HG03378 (cell line): ENCODE results near the gene FARP1.
"Not testable (repeated sequence)": the region's sequence is repeated elsewhere in the genome, so short reads cannot be mapped to it uniquely, and the experiment has no call there.

Experiments used
- ATAC-seq: cut with Tn5 transposase; IDR thresholded peaks from one replicate; pipeline ENCODE4 v1.9.1; 2021; ENCODE audit warnings: mild to moderate bottlenecking, moderate library complexity; ENCODE audit not compliant: unreplicated experiment

FARP1 gene

GRCh38 chr13:98254513-98254912 is 111.6 kb downstream of the FARP1 start:
- ATAC-seq, result no peak

- no peak for ATAC-seq
Measured at GRCh38 chr13:98258226-98258625, 115.3 kb downstream of the FARP1 start.

GRCh38 chr13:98260357-98261164 is 117.7 kb downstream of the FARP1 start:
- no peak for ATAC-seq

GRCh38 chr13:98261165-98261702 is 118.3 kb downstream of the FARP1 start:
- no peak for ATAC-seq

GRCh38 chr13:98262292-98262691 is 119.4 kb downstream of the FARP1 start:
- ATAC-seq, result no peak

GRCh38 chr13:98263841-98264240 is 120.9 kb downstream of the FARP1 start:
- ATAC-seq, result no peak

GRCh38 chr13:98264877-98265276 is 122.0 kb downstream of the FARP1 start:
- no peak for ATAC-seq

GRCh38 chr13:98265692-98266551 is 123.0 kb downstream of the FARP1 start:
- ATAC-seq, result no peak

GRCh38 chr13:98267080-98267912 is 124.4 kb downstream of the FARP1 start:
- ATAC-seq, result peak; percentile 88

- ATAC-seq, result no peak
Measured at GRCh38 chr13:98269386-98269785, 126.5 kb downstream of the FARP1 start.

- ATAC-seq, result no peak
Measured at GRCh38 chr13:98270819-98271218, 127.9 kb downstream of the FARP1 start.

GRCh38 chr13:98271646-98272045 is 128.8 kb downstream of the FARP1 start:
- ATAC-seq, result not testable (repeated sequence)

- ATAC-seq, result no peak
Measured at GRCh38 chr13:98272549-98272948, 129.7 kb downstream of the FARP1 start.

GRCh38 chr13:98273067-98273823 is 130.4 kb downstream of the FARP1 start:
- no peak for ATAC-seq

- no peak for ATAC-seq
Measured at GRCh38 chr13:98273824-98274742, 131.2 kb downstream of the FARP1 start.

- ATAC-seq, result no peak
Measured at GRCh38 chr13:98274921-98275487, 132.1 kb downstream of the FARP1 start.

GRCh38 chr13:98275681-98276171 is 132.8 kb downstream of the FARP1 start:
- no peak for ATAC-seq

GRCh38 chr13:98276486-98276885 is 133.6 kb downstream of the FARP1 start:
- ATAC-seq, result no peak
